Measurements from ENCODE around the gene SLC44A4. TPM values are rescaled to one million over a fixed set of nuclear protein-coding genes. Genes with fewer than 3 reads are reported as not detected.

Gene SLC44A4
- total and polyA plus RNA-seq, 4 donors: 0.13 to 2.4 (median 0.17) TPM; not detected in 1

DNA sequence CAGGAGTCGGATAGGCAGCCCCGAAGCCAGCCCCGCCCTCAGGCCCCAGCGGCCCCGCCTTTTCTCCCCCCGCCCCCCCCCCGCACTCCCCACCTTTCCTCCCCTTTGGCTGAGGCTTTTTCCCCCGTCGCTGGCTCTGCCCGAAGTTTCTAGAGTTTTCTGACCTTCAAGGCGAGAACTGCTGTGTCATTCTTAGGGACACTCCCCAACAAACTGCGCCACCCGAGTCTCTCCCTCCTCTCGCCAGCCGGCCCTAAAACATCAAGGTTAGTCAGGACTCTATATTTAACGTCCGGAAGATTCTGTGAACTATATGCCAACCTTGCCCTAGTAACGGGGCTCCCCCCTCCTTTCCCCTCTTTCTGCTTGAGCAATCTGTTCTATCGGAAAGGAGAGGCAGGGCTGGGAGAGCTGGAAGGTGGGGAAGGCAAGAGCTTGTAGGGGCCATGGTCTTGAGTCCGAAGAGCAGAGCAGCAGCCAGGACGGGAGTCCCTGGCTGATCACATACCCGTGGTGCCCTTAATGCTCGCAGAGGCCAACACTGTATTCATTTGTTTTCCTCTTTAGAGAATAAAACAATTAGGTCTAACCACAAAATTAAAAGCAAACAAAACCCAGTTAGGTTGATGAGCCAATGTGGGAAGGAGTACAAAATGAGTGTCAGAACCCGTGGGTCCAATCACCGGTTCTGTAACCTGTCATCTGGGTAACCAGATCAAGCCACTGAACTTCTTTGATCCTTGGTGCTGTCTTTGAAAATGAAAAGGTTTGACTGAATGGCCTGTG lies 56.6 kb downstream of the SLC44A4 start:
- DNase-seq (ENCODE audit: low spot score): peak; percentile 87
- under 1% methylated on average over 25 of the region's 25 CpGs for WGBS
- Histone ChIP-seq H3K27ac (ENCODE audit: low read depth in 1 of 2, low read length in 2 of 2) (peak overlapping the region; percentile 98 to 99), H3K4me3 (ENCODE audit: low read depth in 1 of 3, low read length in 3 of 3) (peak overlapping the region; percentile 43 to 69 (median 64)), H3K9me3 (ENCODE audit: control insufficient read depth in 4 of 4, low read length in 3 of 4) (no peaks in the 10 kb centered on the region), H3K9ac (ENCODE audit: low read depth in 1 of 2, low read length in 2 of 2) (peak overlapping the region; percentile 87 to 100), H3K4me1 (ENCODE audit: control insufficient read depth in 4 of 4, insufficient read depth in 4 of 4, low read length in 3 of 4) (peaks cover 9 to 25% (median 17%) of the 10 kb centered on the region in 4 donors), H3K36me3 (ENCODE audit: control insufficient read depth in 4 of 4, insufficient read depth in 3 of 4, low read depth in 1 of 4, low read length in 3 of 4) (no peaks in the 10 kb centered on the region), H3K27me3 (ENCODE audit: control insufficient read depth in 4 of 4, insufficient read depth in 4 of 4, low read length in 3 of 4) (no peaks in the 10 kb centered on the region)
- TF ChIP-seq, protein P1, sequence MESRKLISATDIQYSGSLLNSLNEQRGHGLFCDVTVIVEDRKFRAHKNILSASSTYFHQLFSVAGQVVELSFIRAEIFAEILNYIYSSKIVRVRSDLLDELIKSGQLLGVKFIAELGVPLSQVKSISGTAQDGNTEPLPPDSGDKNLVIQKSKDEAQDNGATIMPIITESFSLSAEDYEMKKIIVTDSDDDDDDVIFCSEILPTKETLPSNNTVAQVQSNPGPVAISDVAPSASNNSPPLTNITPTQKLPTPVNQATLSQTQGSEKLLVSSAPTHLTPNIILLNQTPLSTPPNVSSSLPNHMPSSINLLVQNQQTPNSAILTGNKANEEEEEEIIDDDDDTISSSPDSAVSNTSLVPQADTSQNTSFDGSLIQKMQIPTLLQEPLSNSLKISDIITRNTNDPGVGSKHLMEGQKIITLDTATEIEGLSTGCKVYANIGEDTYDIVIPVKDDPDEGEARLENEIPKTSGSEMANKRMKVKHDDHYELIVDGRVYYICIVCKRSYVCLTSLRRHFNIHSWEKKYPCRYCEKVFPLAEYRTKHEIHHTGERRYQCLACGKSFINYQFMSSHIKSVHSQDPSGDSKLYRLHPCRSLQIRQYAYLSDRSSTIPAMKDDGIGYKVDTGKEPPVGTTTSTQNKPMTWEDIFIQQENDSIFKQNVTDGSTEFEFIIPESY (IDR thresholded peaks at IDR 0.05): no peak
- peak; percentile 49 to 62 for TF ChIP-seq RXRA (IDR thresholded peaks at IDR 0.05)
- peak; percentile 21 to 31 for TF ChIP-seq HNF4A (conservative IDR thresholded peaks at IDR 0.05)
- TF ChIP-seq FOXA2 (IDR thresholded peaks at IDR 0.05): no peak
- no peak for TF ChIP-seq YY1 (IDR thresholded peaks at IDR 0.05)
- TF ChIP-seq, protein P2, sequence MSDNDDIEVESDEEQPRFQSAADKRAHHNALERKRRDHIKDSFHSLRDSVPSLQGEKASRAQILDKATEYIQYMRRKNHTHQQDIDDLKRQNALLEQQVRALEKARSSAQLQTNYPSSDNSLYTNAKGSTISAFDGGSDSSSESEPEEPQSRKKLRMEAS (IDR thresholded peaks at IDR 0.05): no peak
- no peak for TF ChIP-seq GABPA (IDR thresholded peaks at IDR 0.05 in 1 of 2, conservative IDR thresholded peaks at IDR 0.05 in 1 of 2)
- TF ChIP-seq JUND (IDR thresholded peaks at IDR 0.05): no peak
- no peak for TF ChIP-seq NR2F2 (IDR thresholded peaks at IDR 0.05)
- no peak for TF ChIP-seq HNF4G (IDR thresholded peaks at IDR 0.05)
- no peak for TF ChIP-seq CTCF (IDR thresholded peaks at IDR 0.05; ENCODE audit: low read depth, low read length, missing input control)
- no peak for TF ChIP-seq FOXA1 (IDR thresholded peaks at IDR 0.05)
- TF ChIP-seq REST (IDR thresholded peaks at IDR 0.05): peak; percentile 44
- TF ChIP-seq SP1 (IDR thresholded peaks at IDR 0.05): peak; percentile 53
- TF ChIP-seq, protein P3, sequence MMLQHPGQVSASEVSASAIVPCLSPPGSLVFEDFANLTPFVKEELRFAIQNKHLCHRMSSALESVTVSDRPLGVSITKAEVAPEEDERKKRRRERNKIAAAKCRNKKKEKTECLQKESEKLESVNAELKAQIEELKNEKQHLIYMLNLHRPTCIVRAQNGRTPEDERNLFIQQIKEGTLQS (IDR thresholded peaks at IDR 0.05): no peak
- no peak for TF ChIP-seq EGR1 (IDR thresholded peaks at IDR 0.05; ENCODE audit: low read depth in 2 of 2)
- no peak for TF ChIP-seq RAD21 (IDR thresholded peaks at IDR 0.05)
- peak; percentile 58 for TF ChIP-seq TAF1 (conservative IDR thresholded peaks at IDR 0.05)
